Measurements from ENCODE around the gene CDH20.

CDH20 gene

GRCh38 chr18:61333271-61333745 is at the start of gene CDH20:
Gene CDH20, plus strand, starts transcription at chr18:61333430.
- H3K4me3 ChIP-seq (ENCODE audit: low read depth, low read length), result peak within 1 kb of the TSS; percentile 55

GRCh38 chr18:61284039-61284438 is 49.2 kb upstream of the CDH20 start:
- H3K4me3 ChIP-seq (ENCODE audit: low read depth, low read length), result no peak overlapping the region

- no peak overlapping the region for H3K4me3 ChIP-seq (ENCODE audit: low read depth, low read length)
Observed at GRCh38 chr18:61285777-61286176, 47.5 kb upstream of the CDH20 start.

- H3K4me3 ChIP-seq (ENCODE audit: low read depth, low read length), result no peak overlapping the region
Observed at GRCh38 chr18:61286867-61287266, 46.4 kb upstream of the CDH20 start.

- H3K4me3 ChIP-seq (ENCODE audit: low read depth, low read length), result no peak overlapping the region
Observed at GRCh38 chr18:61290616-61291015, 42.6 kb upstream of the CDH20 start.

GRCh38 chr18:61292280-61293035 is 40.8 kb upstream of the CDH20 start:
- no peak overlapping the region for H3K4me3 ChIP-seq (ENCODE audit: low read depth, low read length)

GRCh38 chr18:61295153-61295552 is 38.1 kb upstream of the CDH20 start:
- H3K4me3 ChIP-seq (ENCODE audit: low read depth, low read length), result no peak overlapping the region

GRCh38 chr18:61308004-61308403 is 25.2 kb upstream of the CDH20 start:
- H3K4me3 ChIP-seq (ENCODE audit: low read depth, low read length), result no peak overlapping the region

- H3K4me3 ChIP-seq (ENCODE audit: low read depth, low read length), result no peak overlapping the region
Observed at GRCh38 chr18:61308795-61309393, 24.3 kb upstream of the CDH20 start.

GRCh38 chr18:61322265-61322873 is 10.9 kb upstream of the CDH20 start:
- no peak overlapping the region for H3K4me3 ChIP-seq (ENCODE audit: low read depth, low read length)

- H3K4me3 ChIP-seq (ENCODE audit: low read depth, low read length), result no peak overlapping the region
Observed at GRCh38 chr18:61323951-61324350, 9.3 kb upstream of the CDH20 start.

GRCh38 chr18:61326407-61326806 is 6.8 kb upstream of the CDH20 start:
- no peak overlapping the region for H3K4me3 ChIP-seq (ENCODE audit: low read depth, low read length)

GRCh38 chr18:61329398-61329797 is 3.8 kb upstream of the CDH20 start:
- H3K4me3 ChIP-seq (ENCODE audit: low read depth, low read length), result no peak overlapping the region

- no peak overlapping the region for H3K4me3 ChIP-seq (ENCODE audit: low read depth, low read length)
Observed at GRCh38 chr18:61331051-61331450, 2.2 kb upstream of the CDH20 start.

GRCh38 chr18:61333746-61334490 is 688 bp downstream of the CDH20 start:
- H3K4me3 ChIP-seq (ENCODE audit: low read depth, low read length), result peak overlapping the region; percentile 55

- H3K4me3 ChIP-seq (ENCODE audit: low read depth, low read length), result peak overlapping the region; percentile 55
Observed at GRCh38 chr18:61334491-61334850, 1.2 kb downstream of the CDH20 start.

- H3K4me3 ChIP-seq (ENCODE audit: low read depth, low read length), result no peak overlapping the region
Observed at GRCh38 chr18:61334951-61335683, 1.9 kb downstream of the CDH20 start.

- no peak overlapping the region for H3K4me3 ChIP-seq (ENCODE audit: low read depth, low read length)
Observed at GRCh38 chr18:61335684-61336555, 2.7 kb downstream of the CDH20 start.

- H3K4me3 ChIP-seq (ENCODE audit: low read depth, low read length), result no peak overlapping the region
Observed at GRCh38 chr18:61336766-61337165, 3.5 kb downstream of the CDH20 start.

- no peak overlapping the region for H3K4me3 ChIP-seq (ENCODE audit: low read depth, low read length)
Observed at GRCh38 chr18:61337527-61337926, 4.3 kb downstream of the CDH20 start.
